NCI-H2196 treated with DMSO at 0.1 percent for 48 hours (cell line): ENCODE measurements around the gene PLCD3.

Experiments
- DNase-seq: peaks from one replicate; lab custom pipeline; 2025; ENCODE audit not compliant: unreplicated experiment; lab: John Stamatoyannopoulos, UW

The PLCD3 gene

DNA sequence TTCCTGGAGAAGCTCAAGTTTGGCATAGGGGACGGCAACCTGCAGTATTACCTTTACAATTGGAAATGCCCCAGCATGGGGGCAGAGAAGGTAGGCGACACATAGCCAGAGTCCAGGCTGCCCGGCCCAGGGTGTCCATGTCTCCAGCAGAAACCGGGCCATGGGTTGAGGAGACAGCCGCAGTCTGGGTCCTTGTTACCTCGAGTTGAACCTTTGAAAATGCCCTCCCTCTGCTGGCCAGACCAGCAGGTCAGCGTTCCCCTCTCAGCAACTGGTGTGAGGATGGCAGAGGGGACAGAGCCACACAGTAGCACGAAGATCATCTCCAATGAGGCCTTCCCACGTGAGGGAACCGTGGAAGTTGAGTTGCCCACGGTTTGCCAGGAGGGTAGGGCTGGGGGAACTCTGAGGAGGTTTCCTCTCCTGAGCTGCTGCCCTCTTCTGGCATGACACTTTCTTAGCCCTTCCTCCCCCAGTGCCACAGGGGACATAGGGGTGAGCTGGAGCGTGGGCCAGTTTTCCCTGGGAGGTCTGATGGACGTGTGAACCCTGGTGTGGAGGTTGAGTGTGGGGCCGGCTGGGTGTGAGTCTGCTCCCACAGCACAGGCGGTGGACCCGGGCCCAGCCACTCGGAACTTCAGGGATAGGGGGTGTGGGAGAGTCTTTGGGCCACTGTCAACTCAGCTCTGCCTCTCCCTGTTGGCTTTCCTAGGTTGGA lies 27.2 kb downstream of the PLCD3 start:
- DNase-seq: no peak

DNA sequence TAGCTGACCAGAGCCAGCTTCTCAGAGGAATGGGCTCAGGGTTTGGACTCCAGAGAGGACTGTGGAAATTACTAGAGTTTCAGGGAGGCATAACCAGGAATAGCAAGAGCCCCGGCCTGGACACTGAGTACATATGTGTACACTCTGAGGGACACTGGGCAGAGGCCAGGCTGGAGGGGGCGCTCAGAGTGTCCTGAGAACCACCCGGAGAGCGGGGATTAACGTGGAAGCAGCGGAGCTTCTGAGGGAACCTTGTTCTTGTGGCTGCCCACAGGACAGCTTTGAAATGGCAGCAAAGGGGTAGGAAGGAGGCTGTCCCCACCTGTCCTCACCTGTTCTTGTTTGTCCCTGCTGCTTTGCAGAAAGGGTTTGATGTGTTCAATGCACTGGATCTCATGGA lies 27.8 kb downstream of the PLCD3 start:
- DNase-seq: no peak

DNA sequence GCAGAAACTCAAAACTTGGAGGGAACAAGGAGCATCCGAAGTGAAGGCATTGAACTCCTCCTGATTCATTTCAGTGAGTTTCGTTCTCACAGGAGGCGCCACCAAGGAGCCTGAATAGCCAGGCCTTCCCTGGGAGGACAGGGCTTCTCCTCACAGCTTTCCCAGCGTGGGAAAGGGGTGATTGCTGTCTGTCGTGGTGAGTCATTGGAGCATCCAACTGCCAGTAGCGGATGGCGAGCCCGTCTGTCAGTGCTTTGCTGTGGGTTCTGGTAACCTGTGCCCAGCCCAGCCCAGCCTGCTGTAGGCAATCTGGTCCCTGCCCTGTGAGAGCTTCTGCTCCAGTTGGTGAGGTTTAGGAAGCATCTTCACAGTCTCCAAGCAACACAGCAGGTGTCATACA lies 28.3 kb downstream of the PLCD3 start:
- no peak for DNase-seq

DNA sequence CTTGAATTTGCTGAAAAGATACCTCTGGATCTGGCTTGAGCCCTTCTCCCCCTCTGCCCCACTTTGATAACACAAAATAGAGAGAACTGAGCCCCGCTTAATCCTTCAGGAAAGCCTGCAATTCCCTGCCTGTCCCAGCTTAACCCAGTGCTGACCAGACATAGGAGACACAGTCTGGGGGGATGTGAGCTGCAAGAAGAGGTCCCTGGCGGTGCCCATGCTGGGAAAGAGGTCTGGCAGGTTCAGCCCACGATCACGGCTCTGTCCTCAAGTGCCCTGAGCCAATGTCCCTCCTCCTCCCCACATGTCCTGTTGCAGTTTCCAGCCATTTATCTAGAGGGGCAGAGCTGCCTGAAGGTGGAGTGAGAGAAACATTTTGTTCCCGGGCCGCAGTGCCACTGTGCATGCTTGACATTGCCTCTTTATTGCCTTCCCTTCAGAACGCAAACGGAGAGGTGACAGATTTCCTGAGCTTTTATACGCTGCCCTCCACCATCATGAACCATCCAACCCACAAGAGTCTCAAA lies 29.0 kb downstream of the PLCD3 start:
- no peak for DNase-seq

DNA sequence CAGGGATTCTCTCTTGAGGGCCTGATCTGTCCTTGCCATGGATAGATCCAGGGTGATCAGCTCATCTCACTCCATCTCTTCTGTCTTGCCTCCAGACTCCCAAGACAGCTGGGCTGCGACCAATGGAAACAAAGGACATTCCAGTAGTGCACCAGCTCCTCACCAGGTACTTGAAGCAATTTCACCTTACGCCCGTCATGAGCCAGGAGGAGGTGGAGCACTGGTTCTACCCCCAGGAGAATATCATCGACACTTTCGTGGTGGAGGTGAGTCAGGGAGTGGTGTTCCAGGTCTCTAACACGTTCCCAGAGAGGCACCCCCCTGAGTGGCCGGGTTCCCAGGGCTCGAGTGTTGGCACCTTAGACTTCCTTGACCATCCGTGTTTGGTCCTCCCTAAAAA lies 29.5 kb downstream of the PLCD3 start:
- DNase-seq: no peak

DNA sequence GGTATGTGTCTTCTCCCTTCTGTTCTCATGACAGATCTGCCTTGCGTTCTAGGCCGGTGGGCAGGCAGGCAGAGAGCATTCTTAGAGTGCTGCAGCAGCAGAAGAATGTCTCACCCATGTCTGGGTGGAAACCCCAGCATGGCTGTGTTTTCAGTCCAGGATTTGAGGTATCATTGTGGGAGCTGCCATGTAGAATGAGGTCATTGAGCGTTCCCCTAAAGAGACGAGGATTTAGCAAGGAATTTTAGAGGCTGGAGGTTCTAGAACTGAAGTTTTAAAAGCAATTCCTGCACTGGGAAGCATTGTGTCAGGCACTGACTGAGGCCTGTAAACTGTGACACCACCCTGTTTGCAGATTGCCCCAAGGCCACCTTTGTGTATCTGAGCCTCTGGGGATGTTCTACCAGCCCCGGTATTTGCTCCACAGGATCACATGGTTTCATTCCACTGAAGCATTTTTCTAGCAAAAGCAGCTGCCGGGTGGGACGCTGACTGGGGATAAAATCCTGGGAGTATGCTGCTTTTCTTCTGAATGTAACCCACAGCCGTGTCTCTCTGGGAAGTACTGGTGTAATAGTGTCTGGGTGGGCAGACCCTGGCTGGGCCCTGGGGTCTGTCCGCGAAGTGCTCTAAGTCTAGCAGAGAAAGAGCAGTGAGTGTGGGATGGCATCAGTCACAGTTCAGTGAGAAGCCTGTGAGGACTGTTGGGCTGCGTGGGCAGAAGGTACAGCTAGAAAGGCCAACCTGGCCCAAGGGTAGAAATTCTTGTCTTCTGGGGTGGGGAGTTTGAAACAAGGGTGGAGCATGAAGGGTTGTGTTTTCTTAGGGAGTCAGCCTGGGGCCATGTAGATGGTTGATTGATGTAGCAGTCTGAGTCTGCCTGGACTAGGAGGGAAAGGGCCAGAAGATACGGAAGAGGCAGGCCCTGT lies 30.2 kb downstream of the PLCD3 start:
- no peak for DNase-seq

DNA sequence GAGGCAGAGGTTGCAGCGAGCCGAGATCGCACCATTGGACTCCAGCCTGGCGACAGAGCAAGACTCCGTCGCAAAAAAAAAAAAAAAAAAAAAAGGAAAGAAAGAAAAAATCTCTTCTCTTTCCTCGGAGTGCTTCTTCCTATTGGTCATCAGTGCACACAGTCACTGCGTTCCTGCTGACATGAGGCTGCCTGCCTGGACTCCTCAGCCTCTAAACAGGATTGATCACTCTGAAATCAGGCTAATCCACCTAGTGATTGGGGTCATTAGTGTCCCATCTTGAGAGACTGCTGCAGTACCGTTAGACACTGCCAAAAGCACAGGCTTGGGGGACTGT lies 30.8 kb downstream of the PLCD3 start:
- no peak for DNase-seq

DNA sequence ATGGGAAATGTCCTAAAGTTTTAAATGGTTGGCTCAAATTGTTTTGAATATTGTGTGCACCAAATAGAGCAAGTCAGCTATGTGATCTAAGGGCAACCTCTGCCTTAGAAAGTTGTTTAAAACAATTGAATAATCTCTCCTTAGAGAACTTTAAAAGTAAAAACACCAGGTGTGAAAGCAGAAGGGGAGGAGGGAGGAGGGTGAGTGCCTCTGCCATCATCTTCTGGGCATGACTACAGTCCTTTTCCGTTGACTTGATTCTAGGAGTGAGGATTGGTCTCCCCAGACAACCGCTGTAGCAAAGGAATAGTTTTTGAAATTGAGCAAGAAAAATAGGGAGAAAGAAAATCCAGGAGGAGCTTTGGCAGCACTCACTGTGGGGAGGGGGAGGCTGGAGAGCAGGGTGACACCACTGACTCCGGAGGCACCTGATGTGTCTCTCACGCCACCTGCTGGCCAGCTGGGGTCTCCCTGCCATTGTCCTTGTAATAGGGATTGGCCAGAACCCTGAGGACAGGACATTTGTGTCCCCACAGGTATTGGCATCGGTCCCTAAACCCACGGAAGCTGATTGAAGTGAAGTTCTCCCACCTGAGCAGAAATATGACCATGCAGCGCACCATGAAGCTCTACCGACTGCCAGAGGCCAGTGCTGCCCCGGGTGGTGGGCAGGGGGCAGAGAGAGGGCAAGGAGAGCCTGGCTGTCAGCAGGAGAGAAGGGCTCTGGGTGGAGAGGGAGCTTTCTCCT lies 33.3 kb downstream of the PLCD3 start:
- DNase-seq: peak; percentile 27

DNA sequence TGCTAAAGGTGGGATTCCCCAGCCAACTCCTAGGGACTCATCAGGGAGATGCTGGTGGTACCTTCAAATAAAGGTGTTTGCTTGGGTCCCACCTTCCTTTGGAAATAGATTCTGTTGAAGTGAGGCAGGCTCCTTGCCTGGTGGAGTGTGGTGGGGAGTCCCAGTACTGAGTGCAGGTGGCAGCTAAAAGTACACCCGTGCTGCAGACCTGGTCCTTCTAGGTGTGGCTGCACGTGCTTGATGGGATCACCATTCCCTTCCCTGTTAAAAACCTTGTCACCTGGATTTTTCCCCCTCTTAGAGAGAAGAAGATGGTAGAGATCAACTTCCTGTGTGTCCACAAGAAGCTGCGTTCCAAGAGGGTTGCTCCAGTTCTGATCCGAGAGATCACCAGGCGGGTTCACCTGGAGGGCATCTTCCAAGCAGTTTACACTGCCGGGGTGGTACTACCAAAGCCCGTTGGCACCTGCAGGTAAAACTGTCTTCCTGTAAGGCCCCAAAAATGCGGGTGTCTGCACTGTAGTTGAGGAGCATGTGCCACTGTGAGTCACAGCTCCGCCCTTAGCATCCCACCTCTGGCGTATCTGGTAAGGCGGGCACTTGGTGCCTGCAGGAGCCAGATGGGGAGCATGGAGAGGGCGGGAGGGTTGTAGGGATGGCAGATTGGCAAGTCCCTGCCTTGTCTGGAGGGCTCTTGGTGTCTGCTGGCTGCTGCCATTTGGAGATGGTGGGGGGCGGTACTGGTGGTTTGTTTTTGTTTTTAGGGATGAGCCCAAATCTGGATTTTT lies 34.0 kb downstream of the PLCD3 start:
- no peak for DNase-seq

DNA sequence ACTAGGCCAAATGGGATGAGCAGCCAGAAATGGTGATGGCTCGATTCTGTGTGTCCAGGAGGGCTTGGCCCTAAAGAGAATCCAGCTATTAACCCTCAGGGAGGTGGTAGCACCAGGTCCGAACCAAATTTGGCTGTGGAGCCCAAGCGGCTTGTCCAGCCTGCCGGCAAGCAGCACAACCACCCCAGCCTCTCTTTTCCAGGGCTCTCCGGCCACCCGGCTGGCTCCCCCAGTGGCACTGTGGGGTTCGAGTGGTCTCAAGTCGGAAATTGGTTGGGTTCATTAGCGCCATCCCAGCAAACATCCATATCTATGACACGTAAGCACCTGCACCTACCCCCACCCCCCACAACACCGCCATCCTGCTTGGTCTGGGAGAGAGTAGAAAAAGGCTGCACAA lies 35.4 kb downstream of the PLCD3 start:
- DNase-seq: no peak

DNA sequence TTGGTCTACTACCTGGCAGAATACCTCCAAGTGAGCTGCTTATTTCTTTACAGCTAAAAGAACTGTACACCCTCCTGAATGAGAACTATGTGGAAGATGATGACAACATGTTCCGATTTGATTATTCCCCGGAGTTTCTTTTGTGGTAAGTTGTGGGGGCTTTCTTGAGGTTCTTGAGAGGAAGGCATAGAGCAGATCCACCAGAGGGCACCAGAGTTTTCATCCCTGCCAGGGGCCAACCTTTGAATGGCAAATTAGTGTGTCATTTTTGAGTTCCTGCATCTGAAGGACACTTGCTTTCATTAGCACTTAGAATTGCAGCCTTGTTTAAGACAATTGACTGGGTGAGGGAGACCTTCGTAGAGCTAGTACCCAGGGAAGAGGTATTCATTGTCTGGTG lies 36.2 kb downstream of the PLCD3 start:
- DNase-seq: peak; percentile 35

DNA sequence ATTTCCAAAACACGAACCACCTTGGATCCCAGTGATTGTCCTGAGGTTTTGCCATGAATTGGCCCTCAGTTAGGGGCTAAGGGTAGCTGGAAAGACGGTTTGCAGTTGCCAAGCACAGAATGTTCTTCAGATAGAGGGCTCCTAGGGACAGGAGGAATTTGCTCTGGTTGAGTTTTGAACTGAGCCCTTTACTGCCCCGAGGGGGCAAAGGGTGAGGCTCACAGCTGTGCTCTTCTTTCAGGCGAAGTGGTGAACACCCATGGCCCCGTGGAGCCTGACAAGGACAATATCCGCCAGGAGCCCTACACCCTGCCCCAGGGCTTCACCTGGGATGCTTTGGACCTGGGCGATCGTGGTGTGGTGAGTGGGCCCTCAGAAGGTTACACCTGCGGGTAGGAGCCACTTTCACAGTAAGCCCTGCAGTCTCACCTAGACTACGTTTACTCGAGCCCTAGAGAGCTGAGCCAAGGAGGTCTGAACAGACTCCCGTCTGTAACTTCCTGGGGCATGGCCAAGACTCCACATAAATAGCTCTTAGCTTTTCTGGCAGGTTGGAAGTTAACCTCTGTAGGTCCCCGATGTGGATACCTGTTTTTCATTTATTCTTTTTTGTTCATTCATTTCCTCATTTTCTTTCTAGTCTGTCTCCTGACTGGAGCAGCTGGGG lies 38.7 kb downstream of the PLCD3 start:
- DNase-seq: no peak

DNA sequence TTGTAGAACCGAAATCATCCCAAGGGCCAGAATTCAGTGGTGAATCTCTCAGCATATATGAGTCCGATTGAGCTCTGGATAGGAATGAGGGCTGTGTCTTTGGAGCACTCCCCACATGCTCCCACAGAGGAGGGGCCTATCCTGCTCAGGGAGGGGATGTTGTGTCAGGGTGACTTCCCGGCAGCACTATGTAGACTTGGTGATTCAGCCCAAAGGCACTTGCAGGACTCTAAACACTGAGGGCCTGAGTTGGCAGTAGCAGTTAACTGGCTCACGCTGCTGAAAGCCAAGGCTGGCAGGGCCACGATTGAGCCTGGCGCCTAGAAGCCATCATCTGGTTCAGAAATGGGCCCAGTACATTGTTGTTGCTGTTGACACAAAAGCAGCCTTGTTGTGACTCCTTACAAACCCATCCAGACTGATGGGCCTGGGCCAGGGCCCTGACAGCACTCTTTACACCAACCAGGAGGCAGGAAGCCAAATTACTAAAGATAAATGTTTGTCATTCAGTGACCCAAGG lies 39.3 kb downstream of the PLCD3 start:
- DNase-seq: peak; percentile 79

DNA sequence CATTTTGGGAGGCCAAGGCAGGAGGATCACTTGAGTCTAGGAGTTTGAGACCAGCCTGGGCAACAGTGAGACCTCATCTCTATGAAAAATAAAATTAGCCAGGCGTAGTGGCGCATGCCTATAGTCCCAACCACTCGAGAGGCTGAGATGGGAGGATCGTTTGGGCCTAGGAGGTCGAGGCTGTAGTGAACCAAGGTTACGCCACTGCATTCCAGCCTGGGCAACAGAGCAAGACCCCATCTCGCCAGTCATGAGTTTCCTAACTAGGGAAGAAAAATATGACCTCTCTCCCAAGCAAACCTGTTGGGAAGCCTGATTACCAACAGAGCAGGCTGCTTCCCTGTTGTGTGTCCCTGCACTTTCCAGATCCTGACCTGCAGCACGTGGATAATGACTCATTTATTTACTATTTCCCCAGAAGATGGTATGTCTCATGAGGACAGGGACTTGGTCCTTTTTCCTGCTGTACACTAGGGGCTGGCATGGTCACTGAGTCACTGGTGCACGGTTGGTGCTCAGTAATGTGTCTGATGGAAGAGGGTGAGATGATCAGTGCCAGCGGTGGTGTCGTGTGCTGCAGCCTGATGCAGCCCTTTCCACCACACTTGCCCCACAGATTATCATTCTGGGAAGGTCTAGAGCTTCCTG lies 40.4 kb downstream of the PLCD3 start:
- DNase-seq: no peak

DNA sequence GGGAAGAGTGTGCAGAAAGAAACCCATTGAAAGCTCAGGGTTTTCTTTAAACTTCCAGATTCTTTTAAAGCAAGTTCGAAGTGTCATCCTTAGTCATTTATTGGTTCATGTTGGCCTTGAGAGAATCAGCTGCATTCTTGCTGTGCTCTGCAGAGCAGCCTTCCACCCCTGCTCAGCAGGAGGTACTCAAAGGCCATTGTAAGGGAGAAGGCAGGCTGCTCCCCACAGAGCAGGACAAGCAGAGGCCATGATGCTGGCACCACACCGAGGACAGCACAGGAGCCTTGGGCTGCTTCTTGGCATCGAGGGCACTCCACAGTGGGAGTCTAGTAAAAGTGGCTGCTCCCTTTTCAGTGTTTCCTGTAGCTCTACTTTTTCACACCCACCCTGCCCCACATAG lies 41.6 kb downstream of the PLCD3 start:
- DNase-seq: no peak

DNA sequence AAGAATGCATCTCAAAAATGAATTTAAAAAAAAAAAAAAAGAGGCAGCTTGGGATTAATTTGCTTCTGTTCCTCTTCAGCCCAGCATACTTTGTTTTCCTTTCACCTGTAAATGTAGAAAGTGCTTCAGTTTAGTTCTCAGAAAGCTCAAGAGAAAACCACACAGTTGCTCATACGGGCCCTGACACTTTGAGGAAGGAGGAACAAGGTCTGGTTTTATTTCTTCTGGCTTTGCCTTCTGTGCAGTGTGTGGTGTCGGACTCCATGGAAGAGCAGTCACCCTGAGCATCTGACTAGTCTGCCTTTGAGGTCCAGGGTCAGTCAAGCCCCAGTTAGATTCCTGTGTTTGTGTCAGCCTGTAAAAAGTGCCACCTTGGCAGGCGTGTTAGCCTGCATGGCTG lies 43.6 kb downstream of the PLCD3 start:
- DNase-seq: no peak

DNA sequence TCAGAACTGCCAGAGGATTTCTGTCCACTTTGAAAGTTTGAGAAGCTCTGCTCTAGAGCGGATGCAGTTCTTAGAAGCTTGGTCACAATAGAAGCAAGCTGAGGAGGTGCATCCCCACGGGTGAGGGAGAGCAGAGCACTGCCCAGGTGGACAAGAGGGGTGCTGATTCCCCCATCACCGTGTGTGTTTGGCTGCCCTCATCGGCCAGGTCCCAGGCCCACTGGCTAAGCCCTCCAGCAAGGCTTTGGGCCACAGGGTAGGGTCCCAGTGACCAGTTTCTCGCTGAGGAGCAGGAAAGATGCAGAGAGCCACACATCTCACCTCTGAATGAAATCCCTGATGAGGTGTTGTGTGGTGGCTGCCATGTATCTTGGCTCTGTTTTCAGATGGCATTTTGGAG lies 44.3 kb downstream of the PLCD3 start:
- DNase-seq: no peak

DNA sequence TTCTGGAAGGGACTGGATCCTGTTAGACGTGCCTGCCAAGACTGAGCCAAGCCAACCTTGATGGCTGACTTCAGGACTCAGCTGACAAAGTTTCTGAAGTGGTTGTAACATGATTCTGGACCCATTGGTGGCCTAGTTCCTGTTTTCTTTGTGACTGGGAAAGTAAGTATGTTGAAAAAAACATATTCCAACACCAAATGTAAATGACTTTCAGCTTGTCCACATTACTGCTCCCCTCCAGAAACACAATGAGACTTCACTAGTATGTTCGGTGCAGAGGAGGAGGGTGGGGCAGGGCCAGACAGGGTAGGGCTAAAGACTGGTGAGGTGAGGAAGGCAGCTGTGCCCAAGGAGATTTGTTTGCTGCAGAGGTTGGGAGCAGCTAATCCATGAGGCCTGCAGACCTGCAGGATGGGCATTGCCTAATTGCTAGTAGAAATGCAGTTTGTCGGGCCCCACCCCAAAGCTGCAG lies 44.8 kb downstream of the PLCD3 start:
- DNase-seq: peak; percentile 31

DNA sequence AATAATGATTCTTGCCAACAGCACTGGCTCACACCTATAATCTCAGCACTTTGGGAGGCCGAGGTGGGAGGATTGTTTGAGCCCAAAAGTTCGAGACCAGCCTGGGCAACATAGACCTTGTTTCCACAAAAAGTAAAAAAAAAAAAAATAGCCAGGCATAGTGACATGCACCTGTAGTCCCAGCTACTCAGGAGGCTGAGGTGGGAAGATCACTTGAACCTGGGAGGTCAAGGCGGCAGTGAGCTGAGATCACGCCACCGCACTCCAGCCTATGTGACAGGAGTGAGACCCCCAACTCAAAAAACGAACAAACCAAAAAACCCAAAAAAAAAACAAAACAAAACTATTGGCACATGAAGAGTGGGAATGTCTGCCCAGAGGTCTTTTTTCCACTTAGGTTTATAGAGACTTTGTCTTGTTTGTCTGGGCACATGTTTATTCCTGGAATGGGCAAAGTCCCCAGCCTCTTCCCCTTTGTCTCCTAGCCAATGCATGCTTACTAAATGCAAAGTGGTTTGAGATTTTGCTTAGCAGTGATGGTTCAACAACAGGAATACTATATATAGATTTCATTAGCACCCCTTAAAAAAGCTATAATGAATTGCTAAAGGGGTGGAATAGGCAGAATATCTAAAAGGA lies 45.3 kb downstream of the PLCD3 start:
- DNase-seq: no peak
